Gastrocnemius medialis (tissue), 4 donors: ENCODE measurements around the gene SDF2.

Experiments used
- POLR2A ChIP-seq, 2 donors: fragments of 450-650 bp; IDR thresholded peaks; one replicate each; pipeline ENCODE4 v1.6.1; 2017; ENCODE audit warnings: antibody characterized with exemption in 2 of 2, mild to moderate bottlenecking in 2 of 2, moderate library complexity in 2 of 2
- TF ChIP-seq, protein P1 (sequence below), 5 experiments: fragments of 450-650 bp in 3 of 5; fragments of 200-600 bp in 2 of 5; sonication (generic) in 2 of 5; IDR thresholded peaks in 4 of 5; conservative IDR thresholded peaks in 1 of 5; 1 replicate in 4 of 5; 2 replicates in 1 of 5; pipeline ENCODE4 v1.5.1; 2016 to 2019; ENCODE audit warnings: antibody characterized with exemption in 5 of 5, mild to moderate bottlenecking in 3 of 5, moderate library complexity in 3 of 5

DNA sequence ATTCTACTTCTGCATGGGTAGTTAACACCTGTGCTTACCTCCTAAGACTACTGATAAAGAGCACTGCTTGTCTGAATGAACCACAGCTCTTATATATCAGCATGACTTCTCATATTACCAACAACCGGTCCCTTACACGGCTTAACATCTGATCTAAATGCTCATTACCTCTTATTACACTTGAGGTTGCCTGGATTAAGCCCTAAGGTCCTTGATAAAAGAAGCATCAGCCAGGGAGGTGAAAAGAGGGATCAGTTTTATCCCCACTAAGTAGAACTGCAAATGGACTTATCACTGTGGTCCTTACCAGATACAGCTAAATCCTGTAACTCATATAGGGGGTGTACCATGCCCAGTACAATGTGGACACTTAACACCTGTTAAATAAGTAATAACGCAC, 39.5 kb downstream of the SDF2 start:
- TF ChIP-seq, protein P1, sequence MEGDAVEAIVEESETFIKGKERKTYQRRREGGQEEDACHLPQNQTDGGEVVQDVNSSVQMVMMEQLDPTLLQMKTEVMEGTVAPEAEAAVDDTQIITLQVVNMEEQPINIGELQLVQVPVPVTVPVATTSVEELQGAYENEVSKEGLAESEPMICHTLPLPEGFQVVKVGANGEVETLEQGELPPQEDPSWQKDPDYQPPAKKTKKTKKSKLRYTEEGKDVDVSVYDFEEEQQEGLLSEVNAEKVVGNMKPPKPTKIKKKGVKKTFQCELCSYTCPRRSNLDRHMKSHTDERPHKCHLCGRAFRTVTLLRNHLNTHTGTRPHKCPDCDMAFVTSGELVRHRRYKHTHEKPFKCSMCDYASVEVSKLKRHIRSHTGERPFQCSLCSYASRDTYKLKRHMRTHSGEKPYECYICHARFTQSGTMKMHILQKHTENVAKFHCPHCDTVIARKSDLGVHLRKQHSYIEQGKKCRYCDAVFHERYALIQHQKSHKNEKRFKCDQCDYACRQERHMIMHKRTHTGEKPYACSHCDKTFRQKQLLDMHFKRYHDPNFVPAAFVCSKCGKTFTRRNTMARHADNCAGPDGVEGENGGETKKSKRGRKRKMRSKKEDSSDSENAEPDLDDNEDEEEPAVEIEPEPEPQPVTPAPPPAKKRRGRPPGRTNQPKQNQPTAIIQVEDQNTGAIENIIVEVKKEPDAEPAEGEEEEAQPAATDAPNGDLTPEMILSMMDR (IDR thresholded peaks at IDR 0.05 in 4 of 5, conservative IDR thresholded peaks at IDR 0.05 in 1 of 5), result no peak
- TF ChIP-seq POLR2A (IDR thresholded peaks at IDR 0.05), result no peak
